HAP-1 (cell line): ENCODE data around the gene APOBEC3B.

Source experiments
- DNase-seq, 2 experiments: peaks; one replicate each; pipeline ENCODE4 v3.0.0-alpha.2; 2016 to 2020; ENCODE audit warnings: low spot score in 2 of 2
- H3K27me3 ChIP-seq: fragments of 250-450 bp; sonication (Bioruptor Pico); 2 replicates; pipeline ENCODE4 v1.5.1; 2020; ENCODE audit warnings: low read depth, mild to moderate bottlenecking, moderate library complexity
- H3K36me3 ChIP-seq: fragments of 250-450 bp; sonication (Bioruptor Pico); replicated peaks from 2 replicates; pipeline ENCODE4 v1.5.1; 2020; ENCODE audit warnings: mild to moderate bottlenecking
- H3K4me1 ChIP-seq: fragments of 250-450 bp; sonication (Bioruptor Pico); 2 replicates; pipeline ENCODE4 v1.5.1; 2020; ENCODE audit warnings: mild to moderate bottlenecking
- H3K4me3 ChIP-seq: fragments of 250-450 bp; sonication (Bioruptor Pico); 2 replicates; pipeline ENCODE4 v1.5.1; 2020; ENCODE audit warnings: mild to moderate bottlenecking, moderate library complexity
- H3K9me3 ChIP-seq: fragments of 250-450 bp; sonication (Bioruptor Pico); 2 replicates; pipeline ENCODE4 v1.5.1; 2020; ENCODE audit warnings: mild to moderate bottlenecking, moderate library complexity
- in situ Hi-C: fragments of 300-500 bp; cut with MboI; formaldehyde crosslinking; loops from 3 replicates; pipeline ENCODE4 v1.14.3; 2020; ENCODE audit warnings: low sequenced_read_pairs, inconsistent platforms, mixed read lengths

Gene APOBEC3B

DNA sequence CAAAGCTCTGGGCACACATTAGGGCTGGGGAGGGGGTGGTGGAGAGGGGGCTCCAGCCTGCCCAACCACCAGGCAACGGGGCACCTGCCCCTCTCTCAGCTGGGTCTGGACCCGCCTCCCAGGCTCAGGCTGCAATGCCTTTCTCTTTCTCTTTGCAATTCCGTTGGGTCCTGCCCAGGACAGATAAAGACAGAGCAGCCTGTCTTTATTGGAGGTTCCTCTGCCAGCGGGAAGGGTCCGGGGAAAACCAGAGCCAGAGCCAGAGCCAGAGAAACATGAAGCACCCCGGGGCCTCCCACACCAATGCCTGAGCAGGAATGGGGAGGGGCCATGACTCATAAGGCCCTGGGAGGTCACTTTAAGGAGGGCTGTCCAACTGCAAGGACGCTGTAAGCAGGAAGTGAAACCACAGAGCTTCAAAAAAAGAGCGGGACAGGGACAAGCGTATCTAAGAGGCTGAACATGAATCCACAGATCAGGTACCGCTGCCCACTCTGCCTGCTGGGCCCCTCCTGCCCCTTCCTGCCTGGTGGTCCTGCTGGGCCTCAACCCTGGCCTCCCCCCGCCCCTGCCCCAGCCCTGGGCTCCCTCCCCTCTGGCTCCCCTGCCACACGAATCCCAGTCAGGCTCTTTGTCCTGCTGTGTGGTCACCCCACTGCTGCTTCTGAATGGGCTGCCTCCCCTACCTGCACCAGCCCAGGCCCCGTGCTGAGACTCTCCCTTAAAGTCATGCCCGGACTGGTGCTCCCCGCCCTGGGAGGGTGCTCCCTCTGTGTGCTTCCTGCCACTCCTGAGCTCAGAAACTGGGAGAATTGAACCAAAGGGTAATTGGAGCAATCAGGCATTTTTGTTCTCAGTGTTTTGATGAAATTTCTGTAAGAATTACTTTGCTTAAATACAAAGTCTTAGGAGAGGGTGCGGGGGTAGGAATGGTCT is at the start of gene APOBEC3B:
TSS of gene APOBEC3B (plus strand) at position 356 of the 936 bp plus-strand sequence. CDS start at position 463, 107 bp downstream.
- Histone ChIP-seq H3K4me3 (no peak within 1 kb of the TSS), H3K36me3 (no peaks in the 10 kb centered on the region), H3K9me3 (no peaks in the 10 kb centered on the region), H3K4me1 (no peaks in the 10 kb centered on the region), H3K27me3 (no peaks in the 10 kb centered on the region)
- peak; percentile 6 to 64 for DNase-seq
- in situ Hi-C loops, result no loop called here

DNA sequence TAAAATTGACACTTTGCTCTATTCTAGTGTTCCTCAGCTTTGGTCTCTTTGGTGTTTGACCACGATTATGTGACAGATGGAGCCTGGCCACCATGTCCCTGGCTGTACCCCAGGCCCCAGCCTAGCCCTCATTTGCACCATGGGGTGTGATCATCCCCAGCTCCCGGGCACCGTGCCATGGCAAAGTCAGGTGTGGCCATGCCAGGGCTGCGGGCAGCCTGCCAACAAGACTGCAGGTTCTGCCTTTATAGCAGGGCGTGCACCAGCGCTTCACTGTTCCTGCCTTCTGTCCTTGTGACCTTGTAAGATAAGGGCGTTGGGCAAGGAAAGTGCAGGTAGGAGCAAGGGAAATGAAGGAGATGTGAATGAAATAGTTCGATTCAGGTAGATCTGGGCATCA is 47.1 kb upstream of the APOBEC3B start:
- Histone ChIP-seq H3K36me3 (no peaks in the 10 kb centered on the region), H3K27me3 (peaks cover 6% of the 10 kb centered on the region), H3K4me3 (no peak overlapping the region), H3K9me3 (no peaks in the 10 kb centered on the region), H3K4me1 (no peaks in the 10 kb centered on the region; the same call in 1 of the 2 replicates)
- in situ Hi-C loops, result no loop called here
- no peak for DNase-seq

- in situ Hi-C loops, result no loop called here
- DNase-seq, result no peak
- Histone ChIP-seq H3K4me3 (no peak overlapping the region), H3K36me3 (no peaks in the 10 kb centered on the region), H3K9me3 (no peaks in the 10 kb centered on the region), H3K4me1 (no peaks in the 10 kb centered on the region; the same call in 1 of the 2 replicates), H3K27me3 (peaks cover 6% of the 10 kb centered on the region)
Measured at GRCh38 chr22:38935616-38936015, 46.5 kb upstream of the APOBEC3B start.

GRCh38 chr22:38936562-38936961 is 45.6 kb upstream of the APOBEC3B start:
- Histone ChIP-seq H3K4me1 (no peaks in the 10 kb centered on the region; the same call in 1 of the 2 replicates), H3K27me3 (peaks cover 12% of the 10 kb centered on the region), H3K36me3 (no peaks in the 10 kb centered on the region), H3K4me3 (no peak overlapping the region), H3K9me3 (no peaks in the 10 kb centered on the region)
- in situ Hi-C loops, result no loop called here
- DNase-seq, result no peak

GRCh38 chr22:38937036-38937435 is 45.1 kb upstream of the APOBEC3B start:
- Histone ChIP-seq H3K4me1 (no peaks in the 10 kb centered on the region; the same call in 1 of the 2 replicates), H3K9me3 (no peaks in the 10 kb centered on the region), H3K36me3 (no peaks in the 10 kb centered on the region), H3K4me3 (no peak overlapping the region), H3K27me3 (peaks cover 17% of the 10 kb centered on the region)
- in situ Hi-C loops, result no loop called here
- no peak for DNase-seq

GRCh38 chr22:38937541-38937940 is 44.6 kb upstream of the APOBEC3B start:
- peaks cover 20% of the 10 kb centered on the region for H3K27me3 ChIP-seq
- H3K36me3 ChIP-seq, result no peaks in the 10 kb centered on the region
- DNase-seq, result no peak
- in situ Hi-C loops, result no loop called here
- no peak overlapping the region for H3K4me3 ChIP-seq
- H3K4me1 ChIP-seq, result no peaks in the 10 kb centered on the region; the same call in 1 of the 2 replicates
- no peaks in the 10 kb centered on the region for H3K9me3 ChIP-seq

GRCh38 chr22:38938221-38938620 is 43.9 kb upstream of the APOBEC3B start:
- Histone ChIP-seq H3K4me3 (no peak overlapping the region), H3K9me3 (no peaks in the 10 kb centered on the region), H3K4me1 (no peaks in the 10 kb centered on the region), H3K36me3 (no peaks in the 10 kb centered on the region), H3K27me3 (peaks cover 26% of the 10 kb centered on the region)
- no peak for DNase-seq
- in situ Hi-C loops, result no loop called here

- in situ Hi-C loops, result no loop called here
- peaks cover 34% of the 10 kb centered on the region for H3K27me3 ChIP-seq
- H3K36me3 ChIP-seq, result no peaks in the 10 kb centered on the region
- no peaks in the 10 kb centered on the region for H3K4me1 ChIP-seq
- H3K4me3 ChIP-seq, result no peak overlapping the region
- no peaks in the 10 kb centered on the region for H3K9me3 ChIP-seq
- DNase-seq, result no peak
Measured at GRCh38 chr22:38938925-38939324, 43.2 kb upstream of the APOBEC3B start.

DNA sequence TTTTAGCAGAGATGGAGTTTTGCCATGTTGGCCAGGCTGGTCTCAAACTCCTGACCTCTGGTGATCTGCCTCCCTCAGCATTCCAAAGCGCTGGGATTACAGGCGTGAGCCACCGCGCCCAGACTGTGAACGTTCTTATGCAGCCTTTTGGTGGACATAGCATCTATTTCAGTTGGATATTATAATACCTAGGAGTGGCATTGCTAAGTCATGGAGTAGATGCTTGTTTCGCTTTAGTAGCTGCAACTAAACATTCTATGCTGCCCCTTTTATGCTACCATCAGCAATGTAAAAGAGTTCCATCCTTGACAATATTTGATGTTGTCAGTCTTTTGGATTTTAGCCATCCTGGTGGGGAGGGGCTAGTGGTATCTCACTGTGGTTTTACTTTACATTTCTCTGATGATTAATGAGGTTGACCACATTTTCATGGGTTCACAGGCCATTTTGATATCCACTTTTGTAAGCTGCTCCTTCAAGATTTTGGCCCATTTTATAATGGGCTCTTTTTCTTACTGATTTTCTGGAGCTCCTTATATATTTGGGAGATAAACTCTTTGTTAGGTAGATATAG is 41.2 kb upstream of the APOBEC3B start:
- peaks cover 46% of the 10 kb centered on the region for H3K27me3 ChIP-seq
- DNase-seq, result no peak
- in situ Hi-C loops, result no loop called here
- no peak overlapping the region for H3K4me3 ChIP-seq
- H3K36me3 ChIP-seq, result no peaks in the 10 kb centered on the region
- H3K4me1 ChIP-seq, result no peaks in the 10 kb centered on the region
- no peaks in the 10 kb centered on the region for H3K9me3 ChIP-seq

DNA sequence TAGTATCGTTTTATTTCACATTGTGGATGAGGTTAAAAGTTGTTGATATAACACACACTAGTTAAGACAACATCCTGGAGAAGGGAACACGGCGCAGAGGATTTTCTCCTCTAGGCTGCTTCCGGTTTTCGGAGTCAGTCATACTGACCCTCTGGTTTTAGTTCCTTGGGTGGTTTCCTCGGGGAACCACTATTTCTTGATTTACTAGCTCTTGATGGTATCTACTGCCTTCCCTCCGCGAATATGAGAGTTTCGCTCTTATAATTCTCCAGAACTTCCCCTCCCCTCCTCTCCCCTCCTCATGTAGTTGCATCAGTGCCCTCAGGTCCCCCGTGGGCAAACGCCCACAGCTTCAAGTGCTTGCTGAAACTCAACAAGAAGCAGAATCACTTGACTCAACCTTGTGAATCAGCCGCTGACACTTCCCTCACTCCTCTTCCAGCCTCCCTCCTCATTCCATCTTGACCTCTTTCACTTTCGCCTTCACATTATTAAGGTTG is 40.6 kb upstream of the APOBEC3B start:
- no peaks in the 10 kb centered on the region for H3K36me3 ChIP-seq
- H3K4me1 ChIP-seq, result no peaks in the 10 kb centered on the region
- in situ Hi-C loops, result no loop called here
- H3K4me3 ChIP-seq, result no peak overlapping the region
- no peaks in the 10 kb centered on the region for H3K9me3 ChIP-seq
- peaks cover 51% of the 10 kb centered on the region for H3K27me3 ChIP-seq
- no peak for DNase-seq

DNA sequence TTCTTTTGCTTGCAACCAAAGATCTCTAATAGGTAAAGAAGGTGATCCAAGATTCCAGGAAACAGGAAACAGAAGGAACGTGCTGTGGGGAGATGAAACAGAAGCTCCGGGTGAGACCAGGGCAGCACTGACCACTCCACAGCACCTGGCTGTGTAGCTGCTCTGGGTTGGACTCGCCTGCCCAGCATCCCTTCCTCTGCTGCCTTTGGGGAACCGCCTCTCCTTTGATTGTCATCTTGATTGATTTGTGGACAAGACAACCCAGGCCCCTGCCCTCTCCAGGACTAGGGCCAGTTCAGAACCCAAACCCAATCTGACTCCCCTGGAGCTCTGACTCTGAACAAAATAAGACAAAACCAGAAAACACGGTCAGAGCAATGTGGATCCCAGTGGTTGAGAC is 39.4 kb upstream of the APOBEC3B start:
- H3K27me3 ChIP-seq, result peaks cover 62% of the 10 kb centered on the region
- in situ Hi-C loops, result no loop called here
- no peak for DNase-seq
- no peaks in the 10 kb centered on the region for H3K36me3 ChIP-seq
- no peak overlapping the region for H3K4me3 ChIP-seq
- no peaks in the 10 kb centered on the region for H3K9me3 ChIP-seq
- no peaks in the 10 kb centered on the region for H3K4me1 ChIP-seq

GRCh38 chr22:38943201-38943600 is 38.9 kb upstream of the APOBEC3B start:
- no peak overlapping the region for H3K4me3 ChIP-seq
- DNase-seq, result no peak
- peaks cover 67% of the 10 kb centered on the region for H3K27me3 ChIP-seq
- in situ Hi-C loops, result no loop called here
- H3K9me3 ChIP-seq, result no peaks in the 10 kb centered on the region
- no peaks in the 10 kb centered on the region for H3K36me3 ChIP-seq
- no peaks in the 10 kb centered on the region for H3K4me1 ChIP-seq

DNA sequence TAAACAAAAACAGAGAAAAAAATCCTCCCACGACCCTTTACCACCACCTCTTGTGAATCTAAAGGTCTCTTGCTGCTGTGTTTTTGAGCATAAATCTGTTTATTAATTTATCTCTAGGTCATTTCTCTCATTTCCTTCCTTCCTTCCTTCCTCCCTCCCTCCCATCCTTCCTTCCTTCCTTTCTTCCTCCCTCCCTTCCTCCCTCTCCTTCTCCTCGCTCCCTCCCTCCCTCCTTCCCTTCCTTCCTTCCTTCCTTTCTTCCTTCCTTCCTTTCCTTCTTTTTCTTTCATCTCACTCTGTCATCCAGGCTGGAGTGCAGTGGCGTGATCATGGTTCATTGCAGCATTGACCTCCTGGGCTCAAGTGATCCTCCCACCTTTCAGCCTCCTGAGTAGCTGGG is 38.3 kb upstream of the APOBEC3B start:
- DNase-seq, result no peak
- Histone ChIP-seq H3K4me1 (no peaks in the 10 kb centered on the region), H3K9me3 (no peaks in the 10 kb centered on the region), H3K4me3 (no peak overlapping the region), H3K27me3 (peaks cover 67% of the 10 kb centered on the region), H3K36me3 (no peaks in the 10 kb centered on the region)
- in situ Hi-C loops, result no loop called here

DNA sequence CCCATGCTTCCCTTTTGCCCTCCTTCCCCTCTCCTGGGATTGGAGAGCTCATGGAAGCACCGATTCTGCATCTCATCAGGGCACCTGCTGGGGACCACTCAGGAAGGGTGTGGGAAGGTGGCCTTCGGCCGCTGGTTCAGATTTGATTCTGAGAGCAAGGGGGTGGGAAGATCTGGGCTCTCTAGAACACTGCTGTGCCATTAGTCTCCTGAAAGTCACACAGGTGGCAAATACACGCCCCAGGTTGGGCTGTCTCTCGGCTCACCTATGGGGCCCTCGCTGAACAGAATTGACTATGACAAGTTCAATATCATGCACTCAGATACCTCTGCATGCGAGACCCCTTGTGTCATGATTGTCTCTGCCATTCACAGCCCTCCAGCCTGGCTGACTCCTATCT is 37.5 kb upstream of the APOBEC3B start:
- Histone ChIP-seq H3K36me3 (no peaks in the 10 kb centered on the region), H3K27me3 (peaks cover 63% of the 10 kb centered on the region), H3K4me1 (no peaks in the 10 kb centered on the region), H3K9me3 (no peaks in the 10 kb centered on the region), H3K4me3 (no peak overlapping the region)
- in situ Hi-C loops, result no loop called here
- DNase-seq, result no peak
